Heart left ventricle (tissue), 13 donors: ENCODE measurements around the gene ZNF512B.
"Not testable (repeated sequence)": the region's sequence is repeated elsewhere in the genome, so short reads cannot be mapped to it uniquely, and the experiment has no call there.

Experiments
- CTCF ChIP-seq, 12 donors: fragments of 200-600 bp; sonication (generic) in 4 of 12; IDR thresholded peaks; one replicate each; pipeline versions ENCODE4 v1.5.0 to v1.8.0; 2018 to 2022; ENCODE audit warnings: antibody characterized with exemption in 12 of 12, mild to moderate bottlenecking in 5 of 12
- POLR2A ChIP-seq, 2 donors: fragments of 450-650 bp; IDR thresholded peaks; one replicate each; pipeline ENCODE4 v1.6.1; 2017; ENCODE audit warnings: antibody characterized with exemption in 2 of 2, mild to moderate bottlenecking in 2 of 2, moderate library complexity in 2 of 2
- donor health status: ischemic (EF 13 %, LVEDD 7.1; RV severe dilation, severe dysfunction).
- donor health status: DM: no; HTN: yes; CAD: no.
- donor health status: DM: no; HTN: no; CAD: no.
- donor health status: ischemic (EF 25% LVEDD 6.9; RV normal size, moderate dysfunction).
- donor health status: ischemic (EF 25% LVEDD 5.7; RV mildly dilated, moderate dysfunction).
- donor health status: ischemic (EF 35%, LVEDD 5.7; RV mildly dilated, moderate dysfunction).
- donor health status: nonischemic (EF 11% LVEDD 7.7; RV severe dilation, severe dysfunction).
- donor health status: DM: yes; HTN: yes; CAD: no.
- donor health status: PGD.
- donor health status: ischemic (EF 29% LVEDD 5.4; RV normal size, mild dysfunction).
- donor health status: nonischemic (EF 23%, LVEDD 6.1; RV moderate dilation, normal function).

GRCh38 chr20:64012385-64013154, 42.8 kb upstream of the ZNF512B start:
- not testable (repeated sequence) for TF ChIP-seq CTCF, POLR2A (IDR thresholded peaks at IDR 0.05)
